ENCODE data around the gene PI4KB. TPM values are rescaled to one million over a fixed set of nuclear protein-coding genes. Genes with fewer than 3 reads are reported as not detected.

PI4KB gene
- total and polyA plus RNA-seq, 2 experiments from 2014 or later: 15.3 to 25.5 TPM

- no peak for TF ChIP-seq JUNB (IDR thresholded peaks at IDR 0.05; ENCODE audit: unreplicated experiment)
- no peak for TF ChIP-seq ETS1 (IDR thresholded peaks at IDR 0.05)
- TF ChIP-seq, protein P1, sequence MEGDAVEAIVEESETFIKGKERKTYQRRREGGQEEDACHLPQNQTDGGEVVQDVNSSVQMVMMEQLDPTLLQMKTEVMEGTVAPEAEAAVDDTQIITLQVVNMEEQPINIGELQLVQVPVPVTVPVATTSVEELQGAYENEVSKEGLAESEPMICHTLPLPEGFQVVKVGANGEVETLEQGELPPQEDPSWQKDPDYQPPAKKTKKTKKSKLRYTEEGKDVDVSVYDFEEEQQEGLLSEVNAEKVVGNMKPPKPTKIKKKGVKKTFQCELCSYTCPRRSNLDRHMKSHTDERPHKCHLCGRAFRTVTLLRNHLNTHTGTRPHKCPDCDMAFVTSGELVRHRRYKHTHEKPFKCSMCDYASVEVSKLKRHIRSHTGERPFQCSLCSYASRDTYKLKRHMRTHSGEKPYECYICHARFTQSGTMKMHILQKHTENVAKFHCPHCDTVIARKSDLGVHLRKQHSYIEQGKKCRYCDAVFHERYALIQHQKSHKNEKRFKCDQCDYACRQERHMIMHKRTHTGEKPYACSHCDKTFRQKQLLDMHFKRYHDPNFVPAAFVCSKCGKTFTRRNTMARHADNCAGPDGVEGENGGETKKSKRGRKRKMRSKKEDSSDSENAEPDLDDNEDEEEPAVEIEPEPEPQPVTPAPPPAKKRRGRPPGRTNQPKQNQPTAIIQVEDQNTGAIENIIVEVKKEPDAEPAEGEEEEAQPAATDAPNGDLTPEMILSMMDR (conservative IDR thresholded peaks at IDR 0.05; ENCODE audit: low read depth in 2 of 2): peak; percentile 90
- TF ChIP-seq EZH2phosphoT487 (IDR thresholded peaks at IDR 0.05; ENCODE audit: unreplicated experiment): no peak
- TF ChIP-seq CREB1 (CRISPR knock-in tag; IDR thresholded peaks at IDR 0.05; ENCODE audit: low read depth): peak; percentile 58; the same call in 1 of the 2 replicates
- TF ChIP-seq, protein P2, sequence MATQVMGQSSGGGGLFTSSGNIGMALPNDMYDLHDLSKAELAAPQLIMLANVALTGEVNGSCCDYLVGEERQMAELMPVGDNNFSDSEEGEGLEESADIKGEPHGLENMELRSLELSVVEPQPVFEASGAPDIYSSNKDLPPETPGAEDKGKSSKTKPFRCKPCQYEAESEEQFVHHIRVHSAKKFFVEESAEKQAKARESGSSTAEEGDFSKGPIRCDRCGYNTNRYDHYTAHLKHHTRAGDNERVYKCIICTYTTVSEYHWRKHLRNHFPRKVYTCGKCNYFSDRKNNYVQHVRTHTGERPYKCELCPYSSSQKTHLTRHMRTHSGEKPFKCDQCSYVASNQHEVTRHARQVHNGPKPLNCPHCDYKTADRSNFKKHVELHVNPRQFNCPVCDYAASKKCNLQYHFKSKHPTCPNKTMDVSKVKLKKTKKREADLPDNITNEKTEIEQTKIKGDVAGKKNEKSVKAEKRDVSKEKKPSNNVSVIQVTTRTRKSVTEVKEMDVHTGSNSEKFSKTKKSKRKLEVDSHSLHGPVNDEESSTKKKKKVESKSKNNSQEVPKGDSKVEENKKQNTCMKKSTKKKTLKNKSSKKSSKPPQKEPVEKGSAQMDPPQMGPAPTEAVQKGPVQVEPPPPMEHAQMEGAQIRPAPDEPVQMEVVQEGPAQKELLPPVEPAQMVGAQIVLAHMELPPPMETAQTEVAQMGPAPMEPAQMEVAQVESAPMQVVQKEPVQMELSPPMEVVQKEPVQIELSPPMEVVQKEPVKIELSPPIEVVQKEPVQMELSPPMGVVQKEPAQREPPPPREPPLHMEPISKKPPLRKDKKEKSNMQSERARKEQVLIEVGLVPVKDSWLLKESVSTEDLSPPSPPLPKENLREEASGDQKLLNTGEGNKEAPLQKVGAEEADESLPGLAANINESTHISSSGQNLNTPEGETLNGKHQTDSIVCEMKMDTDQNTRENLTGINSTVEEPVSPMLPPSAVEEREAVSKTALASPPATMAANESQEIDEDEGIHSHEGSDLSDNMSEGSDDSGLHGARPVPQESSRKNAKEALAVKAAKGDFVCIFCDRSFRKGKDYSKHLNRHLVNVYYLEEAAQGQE (IDR thresholded peaks at IDR 0.05; ENCODE audit: unreplicated experiment): no peak
- TF ChIP-seq NANOG (IDR thresholded peaks at IDR 0.05; ENCODE audit: borderline replicate concordance): no peak
- TF ChIP-seq STAT1 (IDR thresholded peaks at IDR 0.05; ENCODE audit: unreplicated experiment): no peak
- no peak for TF ChIP-seq ZNF114 (CRISPR knock-in tag; IDR thresholded peaks at IDR 0.05)
- no peak for TF ChIP-seq EZH2 (IDR thresholded peaks at IDR 0.05; ENCODE audit: low read depth, unreplicated experiment)
- no peak for TF ChIP-seq POLR2AphosphoS5 (IDR thresholded peaks at IDR 0.05; ENCODE audit: low read depth)
- no peak for TF ChIP-seq ZNF331 (CRISPR knock-in tag; IDR thresholded peaks at IDR 0.05; ENCODE audit: low read depth)
- DNase-seq (ENCODE audit: low spot score) (peak; percentile 98), ATAC-seq (peak; percentile 91)
- H3K36me3 ChIP-seq (ENCODE audit: insufficient read depth): peaks cover 10% of the 10 kb centered on the region; the same call in 1 of the 2 replicates
- H3K9me2 ChIP-seq (ENCODE audit: insufficient read depth): no peaks in the 10 kb centered on the region
- H2AFZ ChIP-seq: no peak overlapping the region
- Mint-ChIP-seq H3K36me3 (ENCODE audit: low read depth) (peaks cover 38% of the 10 kb centered on the region), H3K4me3 (no peak overlapping the region; the same call in 2 of the 3 replicates), H3K27me3 (ENCODE audit: insufficient read depth, low read depth, poor library complexity) (peaks cover 3% of the 10 kb centered on the region), H3K4me1 (peaks cover 10% of the 10 kb centered on the region), H3K9me3 (no peaks in the 10 kb centered on the region), H3K27ac (peak overlapping the region; percentile 83)
- H3K27me3 ChIP-seq (ENCODE audit: insufficient read depth): no peaks in the 10 kb centered on the region
- H3K4me2 ChIP-seq: no peak overlapping the region
- peaks cover 13% of the 10 kb centered on the region for H3K79me2 ChIP-seq (replicated peaks; ENCODE audit: insufficient read depth)
- peaks cover 6% of the 10 kb centered on the region; the same call in 1 of the 2 replicates for H3K4me1 ChIP-seq (ENCODE audit: insufficient read depth)
- H3F3A ChIP-seq (replicated peaks; ENCODE audit: low read depth): peaks cover 14% of the 10 kb centered on the region; the same call in 1 of the 2 replicates
- no peak overlapping the region for H3K4me3 ChIP-seq
- no peaks in the 10 kb centered on the region; the same call in 1 of the 2 replicates for H4K20me1 ChIP-seq (replicated peaks; ENCODE audit: insufficient read depth)
- peak overlapping the region; percentile 48 for H3K27ac ChIP-seq (ENCODE audit: low read depth)
These were observed 13.9 kb upstream of the PI4KB start for GRCh38 chr1:151340870-151341754.
